ENCODE results near the gene WNT11.
A peak's percentile ranks its signal among the peaks of the same experiment; 100 is the strongest.

The WNT11 gene

GRCh38 chr11:76188873-76189272 lies 17.4 kb downstream of the WNT11 start:
- DNase-seq (ENCODE audit: low read depth in 2 of 2), result no peak
- no peak for TF ChIP-seq CTCF (IDR thresholded peaks at IDR 0.05; ENCODE audit: low read depth, low read length)
- H3K4me3 ChIP-seq (replicated peaks in 1 of 2; ENCODE audit: low read depth in 2 of 2, low read length in 2 of 2), result no peak overlapping the region

- no peak for DNase-seq (ENCODE audit: low read depth in 2 of 2)
- H3K4me3 ChIP-seq (replicated peaks in 1 of 2; ENCODE audit: low read depth in 2 of 2, low read length in 2 of 2), result no peak overlapping the region
- TF ChIP-seq CTCF (IDR thresholded peaks at IDR 0.05; ENCODE audit: low read depth, low read length), result no peak
Measured at GRCh38 chr11:76186776-76187279, 19.5 kb downstream of the WNT11 start.

- no peak for TF ChIP-seq CTCF (IDR thresholded peaks at IDR 0.05; ENCODE audit: low read depth, low read length)
- peak in 1 of 2 donors; percentile 80 for DNase-seq (ENCODE audit: low read depth in 2 of 2)
- H3K4me3 ChIP-seq (replicated peaks in 1 of 2; ENCODE audit: low read depth in 2 of 2, low read length in 2 of 2), result no peak overlapping the region
Measured at GRCh38 chr11:76185931-76186401, 20.3 kb downstream of the WNT11 start.

GRCh38 chr11:76185511-76185910 lies 20.8 kb downstream of the WNT11 start:
- no peak for TF ChIP-seq CTCF (IDR thresholded peaks at IDR 0.05; ENCODE audit: low read depth, low read length)
- no peak overlapping the region for H3K4me3 ChIP-seq (replicated peaks in 1 of 2; ENCODE audit: low read depth in 2 of 2, low read length in 2 of 2)
- no peak for DNase-seq (ENCODE audit: low read depth in 2 of 2)

GRCh38 chr11:76184551-76184993 lies 21.7 kb downstream of the WNT11 start:
- TF ChIP-seq CTCF (IDR thresholded peaks at IDR 0.05; ENCODE audit: low read depth, low read length), result no peak
- H3K4me3 ChIP-seq (replicated peaks in 1 of 2; ENCODE audit: low read depth in 2 of 2, low read length in 2 of 2), result no peak overlapping the region
- peak in 1 of 2 donors; percentile 79 for DNase-seq (ENCODE audit: low read depth in 2 of 2)

GRCh38 chr11:76181371-76181770 lies 24.9 kb downstream of the WNT11 start:
- H3K4me3 ChIP-seq (replicated peaks in 1 of 2; ENCODE audit: low read depth in 2 of 2, low read length in 2 of 2), result no peak overlapping the region
- no peak for TF ChIP-seq CTCF (IDR thresholded peaks at IDR 0.05; ENCODE audit: low read depth, low read length)
- no peak for DNase-seq (ENCODE audit: low read depth in 2 of 2)

- TF ChIP-seq CTCF (IDR thresholded peaks at IDR 0.05; ENCODE audit: low read depth, low read length), result no peak
- H3K4me3 ChIP-seq (replicated peaks in 1 of 2; ENCODE audit: low read depth in 2 of 2, low read length in 2 of 2), result no peak overlapping the region
- no peak for DNase-seq (ENCODE audit: low read depth in 2 of 2)
Measured at GRCh38 chr11:76179147-76179546, 27.2 kb downstream of the WNT11 start.
